ENCODE data around the gene SLC13A1.

- no peak for TF ChIP-seq TAF1 (IDR thresholded peaks at IDR 0.05; ENCODE audit: borderline replicate concordance, insufficient read depth, low read length)
- TF ChIP-seq POLR2AphosphoS5 (IDR thresholded peaks at IDR 0.05; ENCODE audit: low read depth, low read length): no peak
- TF ChIP-seq REST (IDR thresholded peaks at IDR 0.05; ENCODE audit: insufficient read depth in 1 of 2, low read depth in 2 of 2, low read length in 2 of 2): no peak
These were observed 17.1 kb upstream of the SLC13A1 start for GRCh38 chr7:123216825-123217224.

All from PFSK-1 (cell line).